Measurements from ENCODE around the gene MAGI1. TPM values are rescaled to one million over a fixed set of nuclear protein-coding genes. Genes with fewer than 3 reads are reported as not detected.

Gene MAGI1
- total and polyA plus RNA-seq, 10 donors = 3.5 to 104 (median 62.3) TPM

DNA sequence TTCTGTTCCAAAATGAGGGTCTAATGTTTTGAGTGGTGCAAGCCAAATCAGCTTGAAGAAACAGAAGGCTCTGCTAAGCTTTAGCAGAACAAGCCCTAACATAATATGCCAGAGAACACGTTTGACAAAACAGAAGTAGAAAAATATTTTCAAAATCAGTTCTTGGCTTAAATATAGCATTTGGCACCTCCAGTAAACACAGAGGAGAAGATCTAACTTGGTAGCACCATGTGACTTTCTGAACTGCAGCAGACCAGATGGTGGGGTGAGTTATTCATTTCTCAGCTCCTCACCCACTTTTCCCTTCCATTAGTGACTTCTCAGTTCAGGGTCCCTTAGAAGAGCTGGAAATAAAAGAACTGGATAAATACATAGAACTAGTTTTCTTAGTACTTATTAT, 395.8 kb downstream of the MAGI1 start:
- DNase-seq = no peak
- no peaks in the 10 kb centered on the region for H3K27me3 ChIP-seq (replicated peaks in 1 of 7)
- no peak overlapping the region for H3K27ac ChIP-seq
- H3K9me3 ChIP-seq = peaks cover 3 to 35% (median 26%) of the 10 kb centered on the region in 8 donors
- no peaks in the 10 kb centered on the region for H3K4me1 ChIP-seq
- H3K36me3 ChIP-seq = no peaks in the 10 kb centered on the region
- WGBS, 5 donors = 44 to 89% (median 71%) methylated on average over 1 of the region's 1 CpG
- TF ChIP-seq POLR2AphosphoS5 (IDR thresholded peaks at IDR 0.05) (no peak), POLR2A (IDR thresholded peaks at IDR 0.05) (no peak)
- TF ChIP-seq, protein P1, sequence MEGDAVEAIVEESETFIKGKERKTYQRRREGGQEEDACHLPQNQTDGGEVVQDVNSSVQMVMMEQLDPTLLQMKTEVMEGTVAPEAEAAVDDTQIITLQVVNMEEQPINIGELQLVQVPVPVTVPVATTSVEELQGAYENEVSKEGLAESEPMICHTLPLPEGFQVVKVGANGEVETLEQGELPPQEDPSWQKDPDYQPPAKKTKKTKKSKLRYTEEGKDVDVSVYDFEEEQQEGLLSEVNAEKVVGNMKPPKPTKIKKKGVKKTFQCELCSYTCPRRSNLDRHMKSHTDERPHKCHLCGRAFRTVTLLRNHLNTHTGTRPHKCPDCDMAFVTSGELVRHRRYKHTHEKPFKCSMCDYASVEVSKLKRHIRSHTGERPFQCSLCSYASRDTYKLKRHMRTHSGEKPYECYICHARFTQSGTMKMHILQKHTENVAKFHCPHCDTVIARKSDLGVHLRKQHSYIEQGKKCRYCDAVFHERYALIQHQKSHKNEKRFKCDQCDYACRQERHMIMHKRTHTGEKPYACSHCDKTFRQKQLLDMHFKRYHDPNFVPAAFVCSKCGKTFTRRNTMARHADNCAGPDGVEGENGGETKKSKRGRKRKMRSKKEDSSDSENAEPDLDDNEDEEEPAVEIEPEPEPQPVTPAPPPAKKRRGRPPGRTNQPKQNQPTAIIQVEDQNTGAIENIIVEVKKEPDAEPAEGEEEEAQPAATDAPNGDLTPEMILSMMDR (IDR thresholded peaks at IDR 0.05 in 8 of 11, conservative IDR thresholded peaks at IDR 0.05 in 3 of 11) = no peak
- intact Hi-C loops (cut with DNase I; ENCODE audit: low total_unique reads) = no loop called here
- no peak overlapping the region for H3K4me3 ChIP-seq

DNA sequence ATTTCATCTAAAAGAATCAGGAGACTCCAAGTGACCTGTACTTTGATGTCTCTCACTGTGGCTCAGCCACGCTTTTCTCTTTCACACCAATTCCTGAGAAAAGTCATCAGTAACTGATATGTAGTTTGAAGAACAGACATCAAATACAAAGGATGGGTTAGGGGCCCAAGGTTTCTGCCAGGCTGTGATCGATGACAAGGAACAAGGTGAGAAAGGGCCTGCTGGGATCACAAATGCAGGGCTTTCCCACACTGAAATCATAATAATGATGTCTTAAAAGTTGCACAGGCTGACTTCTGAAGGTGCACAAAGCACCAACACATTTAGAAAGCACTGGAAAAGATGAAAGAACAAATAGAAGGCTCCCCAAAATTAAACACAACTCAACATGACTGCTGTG, 396.9 kb downstream of the MAGI1 start:
- DNase-seq = no peak
- WGBS, 5 donors = 50 to 66% (median 57%) methylated on average over 2 of the region's 2 CpGs
- TF ChIP-seq POLR2A (IDR thresholded peaks at IDR 0.05) (no peak), POLR2AphosphoS5 (IDR thresholded peaks at IDR 0.05) (no peak)
- TF ChIP-seq, protein P1 (IDR thresholded peaks at IDR 0.05 in 8 of 11, conservative IDR thresholded peaks at IDR 0.05 in 3 of 11) = no peak

DNA sequence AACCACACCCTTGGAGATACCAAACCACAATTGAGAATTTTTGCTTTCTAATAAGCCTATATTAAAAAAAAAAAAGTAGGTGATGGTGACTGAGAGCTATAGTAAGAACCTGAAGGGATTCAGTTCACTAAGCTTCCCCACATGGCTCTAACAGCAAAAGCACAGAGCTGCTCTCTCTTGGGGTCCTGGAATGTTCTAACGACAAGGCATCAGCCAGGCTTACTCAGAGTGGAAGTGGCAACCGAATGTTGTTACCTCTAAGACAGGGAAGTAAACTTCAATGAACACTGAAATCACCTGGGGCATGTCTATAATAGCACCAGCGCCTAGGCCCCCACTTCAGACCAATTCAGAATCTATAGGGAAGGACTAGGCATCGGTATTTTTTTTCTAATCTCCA, 397.7 kb downstream of the MAGI1 start:
- H3K4me3 ChIP-seq = no peak overlapping the region
- peaks cover 0 to 17% (median 7%) of the 10 kb centered on the region in 8 donors for H3K9me3 ChIP-seq
- no peak overlapping the region for H3K27ac ChIP-seq
- DNase-seq = no peak
- intact Hi-C loops (cut with DNase I; ENCODE audit: low total_unique reads) = no loop called here
- H3K27me3 ChIP-seq (replicated peaks in 1 of 7) = no peaks in the 10 kb centered on the region
- no peaks in the 10 kb centered on the region for H3K4me1 ChIP-seq
- 69 to 84% (median 81%) methylated on average over 4 of the region's 4 CpGs for WGBS, 5 donors
- TF ChIP-seq POLR2A (IDR thresholded peaks at IDR 0.05) = no peak
- TF ChIP-seq POLR2AphosphoS5 (IDR thresholded peaks at IDR 0.05) = no peak
- TF ChIP-seq, protein P1 (IDR thresholded peaks at IDR 0.05 in 8 of 11, conservative IDR thresholded peaks at IDR 0.05 in 3 of 11) = no peak
- no peaks in the 10 kb centered on the region for H3K36me3 ChIP-seq

More for the DNA sequence above, 396.9 kb downstream of the MAGI1 start:
- intact Hi-C loops (cut with DNase I; ENCODE audit: low total_unique reads) = no loop called here
- peaks cover under 1 to 24% (median 15%) of the 10 kb centered on the region in 8 donors for H3K9me3 ChIP-seq
- no peak overlapping the region for H3K27ac ChIP-seq
- no peaks in the 10 kb centered on the region for H3K4me1 ChIP-seq
- no peaks in the 10 kb centered on the region for H3K36me3 ChIP-seq
- no peaks in the 10 kb centered on the region for H3K27me3 ChIP-seq (replicated peaks in 1 of 7)
- no peak overlapping the region for H3K4me3 ChIP-seq

DNA sequence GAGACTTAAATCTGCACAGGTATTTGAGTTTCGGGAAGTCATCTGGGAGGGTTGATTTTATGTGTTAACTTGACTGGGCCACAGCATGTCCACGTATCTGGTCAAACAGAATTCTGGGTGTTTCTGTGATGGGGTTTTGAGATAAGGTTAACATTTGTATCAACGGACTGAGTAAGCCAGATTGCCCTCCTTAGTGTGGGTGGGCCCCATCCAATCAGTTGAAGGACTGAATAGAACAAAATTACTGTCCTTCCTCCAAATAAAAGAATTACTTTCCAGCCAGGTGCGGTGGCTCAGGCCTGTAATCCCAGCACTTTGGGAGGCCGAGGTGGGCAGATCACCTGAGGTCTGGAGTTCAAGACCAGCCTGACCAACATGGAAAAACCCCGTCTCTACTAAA, 399.3 kb downstream of the MAGI1 start:
- WGBS, 5 donors = 85 to 93% (median 87%) methylated on average over 6 of the region's 6 CpGs
- no peaks in the 10 kb centered on the region for H3K36me3 ChIP-seq
- H3K27me3 ChIP-seq (replicated peaks in 1 of 7) = no peaks in the 10 kb centered on the region
- intact Hi-C loops (cut with DNase I; ENCODE audit: low total_unique reads) = no loop called here
- H3K4me1 ChIP-seq = no peaks in the 10 kb centered on the region
- TF ChIP-seq POLR2A (IDR thresholded peaks at IDR 0.05) = no peak
- TF ChIP-seq POLR2AphosphoS5 (IDR thresholded peaks at IDR 0.05) = no peak
- TF ChIP-seq, protein P1 (IDR thresholded peaks at IDR 0.05 in 8 of 11, conservative IDR thresholded peaks at IDR 0.05 in 3 of 11) = no peak
- no peak for DNase-seq
- H3K4me3 ChIP-seq = no peak overlapping the region
- peaks cover 0 to 2% (median 0%) of the 10 kb centered on the region in 8 donors for H3K9me3 ChIP-seq
- no peak overlapping the region for H3K27ac ChIP-seq
